ENCODE measurements around the gene PHF21A.

PHF21A gene

DNA sequence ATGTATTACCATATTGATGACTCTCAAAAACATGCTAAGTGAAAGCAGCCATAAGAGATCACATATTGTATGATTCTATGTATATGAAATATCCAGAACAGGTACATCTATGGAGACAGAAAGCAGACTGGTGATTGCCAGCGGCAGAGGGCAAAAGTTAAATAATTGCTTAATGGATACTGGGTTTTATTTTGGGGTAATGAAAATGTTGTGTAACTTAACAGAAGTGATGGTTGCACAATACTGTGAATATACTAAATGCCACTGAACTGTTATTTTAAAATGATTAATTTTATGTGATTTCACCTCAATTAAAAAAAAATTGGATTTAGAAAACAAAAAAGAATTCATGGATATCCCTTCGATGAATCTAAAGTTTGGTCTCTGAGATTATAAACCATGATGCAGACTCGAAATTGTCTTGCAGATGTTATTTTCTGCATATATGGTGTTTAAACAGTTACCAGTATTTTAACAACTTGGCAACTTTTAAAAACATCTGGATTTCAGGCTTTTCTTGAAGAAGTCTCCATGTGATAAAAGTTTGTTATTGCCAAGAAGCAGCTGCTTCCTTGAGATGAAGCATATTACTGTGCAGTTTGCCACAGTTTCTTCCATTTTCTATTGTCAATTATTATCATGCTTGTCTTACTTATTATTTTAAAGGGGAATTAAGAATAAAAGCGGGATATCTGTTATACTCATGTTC lies 160.7 kb downstream of the PHF21A start:
- H3K4me3 ChIP-seq (ENCODE audit: low read depth, low read length) = no peak overlapping the region
- no peak for DNase-seq (ENCODE audit: low read depth, low spot score)
- in situ Hi-C loops (cut with HindIII; ENCODE audit: low sequenced_read_pairs) = no loop called here
- TF ChIP-seq, protein P1, sequence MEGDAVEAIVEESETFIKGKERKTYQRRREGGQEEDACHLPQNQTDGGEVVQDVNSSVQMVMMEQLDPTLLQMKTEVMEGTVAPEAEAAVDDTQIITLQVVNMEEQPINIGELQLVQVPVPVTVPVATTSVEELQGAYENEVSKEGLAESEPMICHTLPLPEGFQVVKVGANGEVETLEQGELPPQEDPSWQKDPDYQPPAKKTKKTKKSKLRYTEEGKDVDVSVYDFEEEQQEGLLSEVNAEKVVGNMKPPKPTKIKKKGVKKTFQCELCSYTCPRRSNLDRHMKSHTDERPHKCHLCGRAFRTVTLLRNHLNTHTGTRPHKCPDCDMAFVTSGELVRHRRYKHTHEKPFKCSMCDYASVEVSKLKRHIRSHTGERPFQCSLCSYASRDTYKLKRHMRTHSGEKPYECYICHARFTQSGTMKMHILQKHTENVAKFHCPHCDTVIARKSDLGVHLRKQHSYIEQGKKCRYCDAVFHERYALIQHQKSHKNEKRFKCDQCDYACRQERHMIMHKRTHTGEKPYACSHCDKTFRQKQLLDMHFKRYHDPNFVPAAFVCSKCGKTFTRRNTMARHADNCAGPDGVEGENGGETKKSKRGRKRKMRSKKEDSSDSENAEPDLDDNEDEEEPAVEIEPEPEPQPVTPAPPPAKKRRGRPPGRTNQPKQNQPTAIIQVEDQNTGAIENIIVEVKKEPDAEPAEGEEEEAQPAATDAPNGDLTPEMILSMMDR (IDR thresholded peaks at IDR 0.05; ENCODE audit: low read depth, low read length) = no peak

DNA sequence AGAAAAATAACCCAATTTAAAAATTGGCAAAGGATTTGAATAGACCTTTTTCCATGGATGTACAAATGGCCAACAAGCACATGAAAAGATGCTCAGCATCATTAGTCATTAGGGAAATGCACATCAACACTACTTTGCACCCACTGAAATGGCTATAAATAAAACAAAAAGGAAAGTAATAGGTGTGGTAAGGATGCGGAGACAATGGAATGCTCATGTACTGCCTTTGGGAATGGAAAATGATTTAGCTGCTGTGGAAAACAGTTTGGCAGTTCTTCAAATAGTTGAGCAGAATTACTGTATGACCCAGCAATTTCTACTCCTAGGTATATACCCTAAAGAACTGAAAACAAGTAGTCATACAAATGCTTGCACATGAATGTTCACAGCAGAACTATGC lies 161.4 kb downstream of the PHF21A start:
- in situ Hi-C loops (cut with HindIII; ENCODE audit: low sequenced_read_pairs) = no loop called here
- H3K4me3 ChIP-seq (ENCODE audit: low read depth, low read length) = no peak overlapping the region
- peak; percentile 25 for DNase-seq (ENCODE audit: low read depth, low spot score)
- TF ChIP-seq, protein P1 (IDR thresholded peaks at IDR 0.05; ENCODE audit: low read depth, low read length) = no peak

DNA sequence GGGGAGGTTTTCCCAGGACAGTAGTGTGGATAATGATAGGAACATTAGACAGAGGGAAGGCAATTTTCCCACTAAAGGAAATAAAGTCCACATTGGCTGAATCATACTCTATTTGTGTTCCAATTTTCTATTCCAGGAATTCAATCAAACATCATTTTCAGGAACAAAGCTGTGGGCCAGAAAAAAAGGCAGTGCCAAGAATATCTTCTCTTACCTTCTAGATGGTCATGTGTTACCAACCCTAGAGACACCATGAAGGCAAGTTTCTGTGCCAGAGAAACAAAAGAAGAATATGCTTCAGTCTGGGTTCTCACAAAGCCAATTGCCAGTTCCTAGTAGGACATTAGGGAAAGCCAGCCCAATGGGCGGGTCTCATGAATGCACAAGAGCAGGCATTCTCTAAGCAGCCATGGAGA lies 171.3 kb downstream of the PHF21A start:
- H3K4me3 ChIP-seq (ENCODE audit: low read depth, low read length) = no peak overlapping the region
- in situ Hi-C loops (cut with HindIII; ENCODE audit: low sequenced_read_pairs) = no loop called here
- TF ChIP-seq, protein P1 (IDR thresholded peaks at IDR 0.05; ENCODE audit: low read depth, low read length) = no peak
- peak; percentile 20 for DNase-seq (ENCODE audit: low read depth, low spot score)

DNA sequence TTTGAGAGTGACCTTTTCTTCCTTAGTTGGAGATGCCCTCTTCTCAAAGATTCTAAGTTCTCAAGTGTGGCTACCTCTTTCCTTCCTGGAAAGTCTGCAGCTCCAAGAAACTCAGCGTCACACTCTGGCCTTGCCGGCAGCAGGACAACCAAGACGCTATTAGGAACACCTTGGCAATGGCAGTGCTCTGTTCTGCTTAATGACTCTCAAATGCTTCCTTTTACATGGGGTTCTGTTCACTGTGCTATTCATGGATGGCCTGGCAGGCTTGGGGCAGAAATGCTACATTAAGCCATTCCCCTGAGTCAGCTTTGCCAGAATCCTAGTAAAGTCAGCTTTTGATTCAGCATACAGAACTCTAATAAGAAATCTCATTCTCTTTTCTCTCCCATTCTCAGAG lies 172.9 kb downstream of the PHF21A start:
- in situ Hi-C loops (cut with HindIII; ENCODE audit: low sequenced_read_pairs) = no loop called here
- H3K4me3 ChIP-seq (ENCODE audit: low read depth, low read length) = no peak overlapping the region
- TF ChIP-seq, protein P1 (IDR thresholded peaks at IDR 0.05; ENCODE audit: low read depth, low read length) = no peak
- no peak for DNase-seq (ENCODE audit: low read depth, low spot score)

GRCh38 chr11:45947885-45948284 lies 173.4 kb downstream of the PHF21A start:
- DNase-seq (ENCODE audit: low read depth, low spot score) = no peak
- TF ChIP-seq, protein P1 (IDR thresholded peaks at IDR 0.05; ENCODE audit: low read depth, low read length) = no peak
- in situ Hi-C loops (cut with HindIII; ENCODE audit: low sequenced_read_pairs) = no loop called here
- no peak overlapping the region for H3K4me3 ChIP-seq (ENCODE audit: low read depth, low read length)

GRCh38 chr11:45945397-45945999 lies 175.8 kb downstream of the PHF21A start:
- in situ Hi-C loops (cut with HindIII; ENCODE audit: low sequenced_read_pairs) = no loop called here
- H3K4me3 ChIP-seq (ENCODE audit: low read depth, low read length) = no peak overlapping the region
- DNase-seq (ENCODE audit: low read depth, low spot score) = no peak
- TF ChIP-seq, protein P1 (IDR thresholded peaks at IDR 0.05; ENCODE audit: low read depth, low read length) = no peak
